HG03103 (cell line): ENCODE results near the gene KLC3.
"Not testable (repeated sequence)": the region's sequence is repeated elsewhere in the genome, so short reads cannot be mapped to it uniquely, and the experiment has no call there.

ENCODE experiments used
- ATAC-seq: cut with Tn5 transposase; IDR thresholded peaks from one replicate; pipeline ENCODE4 v1.9.1; 2021; ENCODE audit warnings: low read depth; ENCODE audit not compliant: unreplicated experiment

The KLC3 gene

DNA sequence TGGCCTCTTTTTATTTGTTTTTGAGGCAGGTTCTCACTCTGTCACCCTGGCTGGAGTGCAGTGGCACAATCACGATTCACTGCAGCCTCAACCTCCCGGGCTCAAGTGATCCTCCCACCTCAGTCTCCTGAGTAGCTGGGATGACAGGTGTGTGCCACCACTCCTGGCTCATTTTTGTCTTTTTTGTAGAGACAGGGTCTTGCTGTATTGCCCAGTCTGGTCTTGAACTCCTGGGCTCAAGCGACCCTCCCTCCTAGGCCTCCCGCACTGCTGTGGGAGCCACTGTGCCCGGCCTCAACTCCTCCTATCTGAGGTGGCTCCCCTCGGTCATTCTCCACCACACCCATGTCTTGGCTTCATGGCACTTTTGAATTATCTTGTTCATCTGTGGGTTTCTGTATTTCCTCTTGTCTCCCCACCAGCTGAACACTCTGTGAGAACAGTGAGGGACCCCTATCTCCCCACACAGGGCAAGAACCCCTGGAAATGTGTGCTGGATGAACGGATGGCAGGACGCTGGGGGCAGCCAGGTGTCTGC lies 25.8 kb upstream of the KLC3 start:
- ATAC-seq, result no peak

DNA sequence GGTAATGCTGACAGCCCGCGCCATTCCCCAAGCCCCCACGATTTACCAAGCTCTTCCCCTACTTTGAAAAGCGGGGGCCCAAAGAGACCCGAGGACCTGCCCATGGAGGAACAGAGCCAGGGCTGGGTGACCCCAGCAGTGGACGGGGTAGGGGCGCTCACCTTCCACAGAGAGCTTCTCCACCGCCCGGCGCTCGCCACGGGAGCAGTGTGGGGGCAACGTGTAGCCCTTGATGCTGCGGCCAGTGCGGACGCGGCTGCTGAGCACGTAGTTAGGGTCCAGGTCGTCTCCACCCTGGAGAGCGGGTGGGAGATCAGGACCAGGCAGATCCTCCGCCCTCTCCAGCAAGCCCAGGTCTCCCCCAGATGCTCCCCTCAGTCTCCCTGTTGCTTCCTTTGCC lies 25.2 kb upstream of the KLC3 start:
- ATAC-seq, result no peak

DNA sequence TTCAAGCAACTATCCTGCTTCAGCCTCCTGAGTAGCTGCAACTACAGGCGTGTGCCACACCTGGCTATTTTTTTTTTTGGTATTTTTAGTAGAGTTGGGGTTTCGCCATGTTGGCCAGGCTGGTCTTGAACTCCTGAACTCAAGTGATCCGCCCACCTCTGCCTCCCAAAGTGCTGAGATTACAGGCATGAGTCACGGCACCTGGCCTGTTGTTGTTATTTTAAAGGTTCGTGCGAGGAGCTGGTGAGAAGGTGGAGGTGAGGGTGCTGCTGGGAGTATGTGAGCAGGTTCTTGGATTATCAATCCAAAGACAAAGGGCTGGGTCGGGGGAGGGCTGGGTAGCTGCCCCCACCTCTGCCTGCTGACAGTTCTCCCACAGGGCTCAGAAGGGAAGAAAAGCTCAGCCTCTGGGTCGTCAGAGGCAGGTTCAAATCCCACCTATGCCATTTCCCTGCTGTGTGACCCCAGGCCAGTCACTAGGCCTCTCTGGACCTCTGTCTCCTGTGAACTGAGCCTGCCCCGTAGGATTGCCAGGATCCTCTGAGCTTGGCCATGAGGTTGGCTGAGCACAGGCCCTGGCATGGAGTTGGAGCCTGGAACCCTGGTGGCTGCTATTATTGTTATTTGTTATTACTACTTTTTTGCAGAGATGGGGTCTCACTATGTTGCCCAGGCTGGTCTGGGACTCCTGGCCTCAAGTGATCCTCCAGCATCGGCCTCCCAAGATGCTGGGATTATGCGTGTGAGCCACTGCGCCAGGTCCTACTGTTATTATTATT lies 19.4 kb upstream of the KLC3 start:
- no peak for ATAC-seq

DNA sequence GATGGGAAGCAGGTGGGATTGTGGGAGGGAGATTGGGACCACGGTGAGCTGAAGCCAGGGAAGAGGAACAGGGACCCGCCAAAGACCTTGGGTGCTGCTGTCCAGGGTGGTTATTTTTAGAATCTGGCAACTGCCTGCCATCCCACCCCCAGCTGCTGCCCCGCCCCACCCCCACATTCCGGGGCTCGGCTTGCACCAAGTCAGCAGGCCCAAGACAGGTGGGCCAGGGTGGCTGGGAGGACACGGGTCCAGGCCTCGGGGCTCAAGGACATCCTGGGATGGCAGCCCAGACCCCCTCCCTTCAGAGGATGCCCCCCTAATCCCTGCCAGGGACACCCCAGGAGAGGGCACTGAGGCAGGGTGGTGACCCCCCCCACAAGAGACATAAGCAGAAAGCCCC lies 18.7 kb upstream of the KLC3 start:
- no peak for ATAC-seq

DNA sequence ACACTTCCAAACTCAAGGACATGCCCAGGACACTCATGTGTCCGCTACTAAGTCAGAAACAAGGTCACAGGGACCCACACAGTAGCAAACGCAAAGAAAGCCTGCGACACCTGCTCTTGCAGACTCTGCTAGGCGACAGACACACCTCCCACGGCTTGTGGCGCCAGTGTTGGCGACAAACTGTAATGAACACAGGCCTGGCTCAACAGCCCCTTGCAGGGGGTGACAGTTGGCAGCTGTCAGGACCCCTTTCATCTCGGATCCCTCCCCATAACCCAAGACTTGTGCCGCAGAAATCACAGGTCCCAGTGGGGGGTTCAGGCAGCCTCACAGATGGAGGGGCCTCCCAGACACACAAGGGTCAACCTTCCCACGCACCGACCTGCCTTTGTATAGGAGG lies 18.2 kb upstream of the KLC3 start:
- ATAC-seq, result no peak

DNA sequence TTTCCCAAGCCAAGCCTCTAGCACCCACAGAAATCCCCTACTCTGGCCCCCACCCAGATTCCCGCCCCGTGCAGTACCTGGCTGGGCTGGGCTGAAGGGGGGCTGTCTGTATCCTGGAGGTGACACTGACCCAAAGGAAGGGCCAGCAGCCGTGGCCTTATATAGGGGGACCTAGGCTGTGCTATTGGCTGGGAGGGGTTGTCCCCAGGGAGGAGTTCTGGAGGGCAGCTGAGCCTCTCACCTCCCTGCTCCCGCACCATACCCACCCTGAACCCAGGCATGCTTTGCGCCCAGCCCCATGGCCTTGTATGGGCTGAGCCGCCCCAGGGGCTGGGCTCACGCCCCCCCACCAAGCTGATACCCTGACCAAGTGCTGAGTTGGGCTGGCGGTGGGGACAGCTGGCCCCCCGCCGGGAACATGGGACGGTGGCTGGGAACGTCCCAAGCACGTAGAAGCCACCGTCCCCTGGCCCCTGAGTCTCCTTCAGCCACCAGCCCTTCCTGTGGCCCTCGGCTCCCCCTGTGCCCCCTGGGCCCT lies 17.7 kb upstream of the KLC3 start, which contains the start of gene CKM:
CKM (minus strand) TSS at position 132 of the 538 bp plus-strand sequence. CDS start 3,162 bp downstream, outside the sequence.
- ATAC-seq, result no peak

DNA sequence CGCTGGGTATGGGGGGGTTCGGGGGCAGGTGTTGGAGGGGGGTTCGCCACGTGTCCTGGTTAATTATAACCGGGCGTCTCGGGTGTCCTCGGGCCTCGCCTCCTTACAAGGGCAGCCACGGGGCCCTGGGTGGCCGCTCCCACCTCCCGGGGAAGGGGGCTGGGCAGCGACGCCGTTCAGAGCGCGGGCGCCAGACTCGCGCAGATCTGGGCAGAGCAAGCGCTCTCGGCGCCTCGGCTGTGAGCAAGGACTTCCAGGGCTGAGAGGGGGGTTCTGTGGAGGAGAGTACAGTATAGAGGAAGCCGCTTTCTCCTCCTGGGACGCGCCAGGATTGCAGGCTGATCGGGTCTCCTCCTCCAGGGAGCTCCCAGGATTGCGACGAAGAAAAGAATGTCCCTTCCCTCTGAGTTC lies 16.9 kb upstream of the KLC3 start:
- no peak for ATAC-seq

DNA sequence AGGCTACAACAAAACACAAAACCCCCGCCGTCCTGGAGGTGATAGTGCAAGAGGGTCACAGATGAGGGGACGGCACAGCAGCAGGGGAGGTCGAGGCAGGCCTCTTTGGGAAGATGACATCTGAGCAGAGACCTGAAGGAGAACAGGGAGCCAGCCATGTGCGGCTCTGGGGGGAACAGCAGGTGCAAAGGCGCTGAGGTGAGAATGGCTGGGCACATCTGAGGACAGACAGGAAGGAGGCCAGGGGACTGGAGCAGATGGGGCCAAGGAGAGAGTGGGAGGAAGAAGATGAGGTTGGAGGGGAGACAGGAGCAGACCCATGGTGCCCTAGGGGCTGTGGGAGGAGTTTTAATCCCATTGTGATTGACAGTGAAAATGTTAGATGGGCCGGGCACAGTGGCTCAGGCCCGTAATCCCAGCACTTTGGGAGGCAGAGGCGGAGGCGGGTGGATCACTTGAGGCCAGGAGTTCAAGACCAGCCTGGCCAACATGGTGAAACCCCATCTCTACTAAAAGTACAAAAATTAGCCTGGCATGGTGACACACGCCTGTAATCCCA lies 16.1 kb upstream of the KLC3 start:
- ATAC-seq, result no peak

DNA sequence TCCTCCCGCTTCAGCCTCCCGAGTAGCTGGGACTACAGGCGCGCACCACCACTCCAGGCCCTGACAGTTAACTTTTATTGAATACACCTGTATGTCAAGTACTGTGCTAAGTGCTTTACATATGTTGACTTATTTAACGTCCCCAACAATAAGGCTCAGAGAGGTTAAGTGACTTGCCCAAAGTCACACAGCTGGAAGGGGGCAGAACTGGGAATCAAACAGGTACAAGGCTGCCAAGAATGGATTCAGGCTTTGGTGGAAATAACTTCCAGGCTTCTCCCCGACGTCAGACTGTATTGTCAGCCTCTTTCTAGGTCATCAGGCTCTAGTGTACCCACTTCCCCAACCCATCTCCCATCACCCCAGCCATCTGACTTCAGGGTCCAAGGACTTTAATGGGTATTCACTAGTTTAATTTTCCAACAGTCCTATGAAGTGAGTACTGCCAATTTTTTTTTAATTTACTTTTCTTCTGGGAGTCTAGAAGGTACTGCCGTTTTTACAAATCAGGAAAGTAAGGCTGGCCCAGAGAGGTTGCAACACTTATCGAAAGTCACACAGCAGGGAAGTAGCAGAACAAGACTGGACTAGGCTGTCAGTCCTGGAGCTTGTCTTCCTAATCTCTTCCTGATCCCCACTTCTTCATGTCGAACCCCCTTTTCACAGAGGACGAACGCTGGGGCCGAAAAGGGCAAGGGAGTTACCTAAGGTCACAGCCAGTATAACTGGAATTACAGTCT lies 13.0 kb upstream of the KLC3 start:
- ATAC-seq, result no peak

DNA sequence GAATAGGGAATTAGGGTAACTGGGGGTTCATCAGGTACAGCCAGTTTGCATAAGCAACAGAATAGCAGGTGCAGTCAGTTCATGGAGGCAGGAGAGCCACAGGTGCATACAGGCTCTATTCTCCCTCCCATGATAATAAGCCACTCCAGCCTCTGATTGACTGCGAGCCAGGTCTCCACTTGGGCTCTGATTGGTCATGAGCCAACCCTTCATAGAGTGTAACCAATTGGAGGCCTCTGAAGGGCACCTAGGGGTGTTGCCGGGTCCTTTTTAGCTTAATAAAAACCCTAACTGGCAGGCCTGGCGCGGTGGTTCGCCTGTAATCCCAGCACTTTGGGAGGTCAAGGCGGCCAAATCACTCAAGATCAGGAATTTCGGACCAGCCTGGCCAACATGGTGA lies 9.1 kb upstream of the KLC3 start:
- ATAC-seq, result no peak

DNA sequence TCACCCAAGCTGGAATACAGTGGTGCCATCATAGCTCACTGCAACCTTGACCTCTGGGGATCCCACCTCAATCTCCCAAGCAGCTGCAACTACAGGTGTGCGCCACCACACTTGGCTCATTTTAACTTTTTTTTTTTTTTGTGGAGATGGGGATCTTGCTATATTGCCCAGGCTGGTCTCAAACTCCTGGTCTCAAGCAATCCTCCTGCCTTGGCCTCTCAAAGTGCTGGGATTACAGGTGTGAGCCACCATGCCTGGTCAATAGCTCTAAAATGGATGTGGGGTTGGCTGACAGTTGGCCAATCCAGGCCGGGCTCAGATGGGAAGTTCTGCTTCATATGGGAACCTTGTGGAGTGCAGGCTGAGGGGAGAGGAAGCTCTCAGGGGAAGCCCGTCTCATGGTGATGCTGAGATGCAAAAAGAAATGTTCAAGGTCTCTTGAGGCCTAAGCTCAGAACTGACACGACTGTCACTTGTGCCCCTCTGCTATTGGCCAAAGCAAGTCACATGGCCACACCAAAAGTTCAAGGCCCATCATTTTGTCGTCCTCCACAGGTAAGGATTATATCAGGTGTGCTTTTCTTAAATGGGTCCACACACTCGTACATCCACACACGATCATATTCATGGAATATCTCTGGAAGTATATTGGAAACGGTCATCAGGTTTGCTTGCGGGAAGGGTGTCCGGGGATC lies 6.8 kb upstream of the KLC3 start:
- no peak for ATAC-seq

DNA sequence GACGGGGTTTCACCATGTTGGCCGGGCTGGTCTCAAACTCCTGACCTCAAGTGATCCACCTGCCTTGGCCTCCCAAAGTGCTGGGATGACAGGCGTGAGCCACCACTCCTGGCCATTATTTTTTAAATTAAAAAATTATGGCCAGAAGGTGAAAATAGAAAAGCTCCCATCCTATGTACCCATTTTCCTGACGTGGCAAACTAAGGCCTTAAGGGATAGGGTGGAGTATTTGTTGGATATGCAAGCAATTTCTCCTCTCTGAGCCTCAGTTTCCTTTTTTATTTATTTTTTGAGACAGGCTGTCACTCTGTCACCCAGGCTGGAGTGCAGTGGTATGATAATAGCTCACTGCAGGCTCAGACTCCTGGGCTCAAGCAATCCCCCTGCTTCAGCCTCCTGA lies 5.7 kb upstream of the KLC3 start:
- ATAC-seq, result not testable (repeated sequence)

DNA sequence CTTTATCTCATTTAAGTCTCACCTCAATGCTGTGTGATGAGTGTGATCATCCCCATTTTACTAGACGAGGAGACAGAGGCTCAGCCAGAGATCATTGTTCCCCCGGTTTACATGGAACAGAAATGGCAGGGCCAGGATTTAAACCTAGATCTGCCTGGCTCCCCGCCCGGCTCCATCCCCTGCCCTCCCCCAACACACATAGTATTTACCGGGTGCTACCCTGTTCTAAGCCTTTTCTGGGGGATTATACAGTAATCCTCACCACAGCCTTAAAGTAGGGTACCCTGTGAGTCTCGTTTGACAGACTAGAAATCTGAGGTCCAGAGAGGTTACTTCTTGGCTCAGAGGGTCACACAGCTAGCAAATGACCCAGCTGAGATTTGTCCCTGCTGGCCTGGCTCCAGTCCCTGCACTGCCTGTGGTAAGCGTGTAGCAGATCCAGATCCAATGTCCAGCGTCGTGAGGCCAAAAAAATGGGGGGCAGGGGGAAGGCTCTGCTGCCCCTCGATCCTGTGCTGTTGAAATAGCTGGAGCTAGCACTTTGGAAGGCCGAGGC lies 3.8 kb upstream of the KLC3 start:
- no peak for ATAC-seq

DNA sequence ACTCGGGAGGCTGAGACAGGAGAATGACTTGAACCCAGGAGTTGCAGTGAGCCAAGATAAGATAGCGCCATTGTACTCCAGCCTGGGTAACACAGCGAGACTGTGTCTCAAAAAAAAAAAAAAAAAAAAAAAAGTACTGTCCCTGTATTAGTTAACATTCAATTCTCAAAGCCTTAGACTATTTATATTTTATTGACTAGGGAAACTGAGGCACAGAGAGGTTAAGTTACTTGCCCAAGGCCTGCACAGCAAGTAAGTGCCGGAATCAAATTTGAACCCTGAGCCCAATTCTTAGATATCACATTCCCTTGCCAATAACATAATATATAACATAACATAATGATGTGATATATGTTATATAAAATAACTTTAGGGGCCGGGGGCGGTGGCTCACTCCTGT lies 921 bp upstream of the KLC3 start:
- ATAC-seq, result no peak

DNA sequence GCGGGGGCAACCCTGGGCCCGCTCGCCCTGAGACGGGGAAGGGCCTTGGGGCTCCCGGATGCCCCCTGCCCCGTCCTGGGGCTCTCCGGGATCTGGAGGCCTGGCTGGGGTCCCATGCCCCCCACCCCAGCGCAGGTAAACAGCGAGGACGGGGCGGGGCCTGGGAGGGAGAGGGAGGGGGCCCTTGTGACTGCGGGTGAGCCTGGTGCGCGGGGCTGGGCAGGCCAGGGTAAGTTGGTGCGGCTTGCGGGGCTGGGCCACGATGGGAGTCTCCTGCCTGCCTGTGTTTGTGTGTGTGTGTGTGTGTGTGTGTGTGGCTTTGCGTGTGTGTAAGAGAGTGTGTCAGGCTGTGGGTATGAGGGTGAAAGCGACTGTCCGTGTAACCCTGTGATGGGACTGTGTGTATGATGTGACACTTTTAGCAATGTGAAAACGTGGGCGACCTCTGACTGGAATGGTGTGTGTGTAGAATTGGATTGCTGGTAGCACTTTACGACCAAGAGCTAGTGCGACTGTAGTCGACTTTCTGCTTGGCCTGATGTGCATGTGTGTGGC lies 426 bp downstream of the KLC3 start:
- no peak for ATAC-seq

DNA sequence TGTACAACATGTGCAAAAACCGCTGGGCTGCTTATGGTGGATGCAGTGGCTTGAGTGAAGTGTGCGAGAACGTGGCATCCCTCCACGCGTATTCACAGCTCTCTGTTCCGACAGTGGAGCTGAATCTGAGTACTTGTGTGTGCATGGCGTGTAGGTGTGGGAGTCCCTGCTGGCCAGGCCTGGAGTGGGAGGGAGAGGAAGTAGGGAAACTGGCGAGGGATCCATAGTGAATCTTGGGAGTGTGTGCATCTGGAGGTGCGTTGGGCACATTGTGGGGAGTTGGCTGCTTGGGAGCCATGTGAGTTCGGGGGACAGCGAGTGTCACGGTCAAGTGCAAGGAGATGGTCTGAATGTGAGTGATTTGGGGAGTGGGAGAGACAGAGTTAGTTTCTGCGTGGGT lies 2.4 kb downstream of the KLC3 start:
- no peak for ATAC-seq

DNA sequence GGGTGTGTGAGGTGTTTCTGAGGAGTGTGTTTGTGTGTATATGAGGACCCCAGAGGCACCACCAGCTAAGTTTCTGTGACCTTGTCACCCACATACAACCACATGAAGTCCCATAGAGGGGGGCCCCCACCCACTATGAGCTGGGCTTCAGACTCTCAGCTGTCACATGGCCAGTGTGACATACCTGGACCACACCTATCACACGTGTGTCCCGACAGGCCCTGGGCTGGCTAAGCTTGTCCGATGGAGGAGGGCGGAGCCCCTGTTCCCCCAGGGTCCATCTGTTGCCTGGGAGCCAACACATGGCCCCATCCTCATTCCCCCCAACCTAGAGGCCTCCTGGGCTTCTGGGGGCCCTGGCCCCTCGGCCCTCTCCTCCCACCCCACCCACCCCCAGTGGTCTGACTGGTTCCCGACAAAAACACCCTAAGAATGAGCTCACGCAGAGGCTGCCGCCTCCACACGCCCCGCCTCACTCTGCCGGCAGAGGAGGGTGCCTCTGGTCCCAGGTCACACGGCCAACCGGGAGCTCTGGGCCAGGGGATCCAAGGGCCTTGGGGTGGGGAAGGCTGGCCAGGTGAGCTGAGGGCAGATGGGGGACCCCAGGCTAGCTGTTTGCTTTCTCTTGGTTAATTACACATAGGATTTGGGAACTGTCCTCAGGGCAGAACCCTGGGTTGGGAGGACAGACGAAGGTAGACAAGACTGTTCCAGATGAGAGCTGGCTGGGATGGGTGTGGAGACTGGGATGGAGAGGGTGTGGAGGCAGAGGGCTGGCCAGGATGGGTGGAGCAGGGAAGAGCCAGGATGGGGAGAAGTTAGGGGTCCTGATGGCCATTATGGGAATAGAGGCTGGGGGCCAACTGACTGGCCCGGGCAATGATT lies 4.3 kb downstream of the KLC3 start:
- no peak for ATAC-seq

DNA sequence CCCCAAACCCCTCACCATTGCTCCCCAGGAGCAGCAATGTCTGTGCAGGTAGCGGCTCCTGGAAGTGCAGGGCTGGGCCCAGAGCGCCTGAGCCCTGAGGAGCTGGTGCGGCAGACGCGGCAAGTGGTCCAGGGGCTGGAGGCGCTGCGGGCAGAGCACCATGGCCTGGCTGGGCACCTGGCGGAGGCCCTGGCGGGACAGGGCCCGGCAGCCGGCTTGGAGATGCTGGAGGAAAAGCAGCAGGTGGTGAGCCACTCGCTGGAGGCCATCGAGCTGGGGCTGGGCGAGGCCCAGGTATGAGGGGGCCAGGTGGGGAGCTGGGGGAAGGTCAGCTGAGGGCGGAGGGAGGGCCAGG lies 4.9 kb downstream of the KLC3 start:
- no peak for ATAC-seq

DNA sequence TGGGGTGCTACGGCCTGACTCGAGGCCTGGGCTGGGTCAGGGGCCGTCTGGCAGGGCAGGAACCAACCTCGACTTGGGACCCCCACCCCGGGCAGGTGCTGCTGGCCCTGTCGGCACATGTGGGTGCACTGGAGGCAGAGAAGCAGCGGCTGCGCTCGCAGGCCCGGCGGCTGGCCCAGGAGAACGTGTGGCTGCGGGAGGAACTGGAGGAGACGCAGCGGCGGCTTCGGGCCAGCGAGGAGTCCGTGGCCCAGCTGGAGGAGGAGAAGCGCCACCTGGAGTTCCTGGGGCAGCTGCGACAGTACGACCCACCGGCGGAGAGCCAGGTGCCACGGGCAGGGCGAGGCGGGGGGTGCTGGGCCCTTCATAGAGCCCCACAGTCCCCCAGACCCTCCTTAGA lies 5.9 kb downstream of the KLC3 start:
- no peak for ATAC-seq
